Uterus (tissue), 4 donors: ENCODE measurements around the gene QKI. TPM values are rescaled to one million over a fixed set of nuclear protein-coding genes. Genes with fewer than 3 reads are reported as not detected.

ENCODE experiments used
- DNase-seq, 2 donors: peaks; one replicate each; pipeline ENCODE4 v3.0.0-alpha.2; 2019 to 2020
- H3K27ac ChIP-seq, 2 donors: fragments of 200-600 bp; sonication (generic); 1 replicate in 1 of 2; 2 replicates in 1 of 2; pipeline ENCODE4 v1.5.1; 2016 to 2018
- H3K27me3 ChIP-seq, 2 donors: fragments of 200-600 bp; sonication (generic); one replicate each; pipeline ENCODE4 v1.5.1; 2018 to 2019; ENCODE audit warnings: control low read depth in 1 of 2
- H3K36me3 ChIP-seq, 2 donors: fragments of 200-600 bp; sonication (generic); one replicate each; pipeline ENCODE4 v1.5.1; 2019; ENCODE audit warnings: control low read depth in 1 of 2
- H3K4me1 ChIP-seq, 2 donors: fragments of 200-600 bp; sonication (generic); one replicate each; pipeline ENCODE4 v1.5.1; 2018 to 2019; ENCODE audit warnings: control low read depth in 1 of 2
- H3K4me3 ChIP-seq, 2 donors: fragments of 200-600 bp; sonication (generic); 1 replicate in 1 of 2; 2 replicates in 1 of 2; pipeline ENCODE4 v1.5.1; 2018 to 2019; ENCODE audit warnings: mild to moderate bottlenecking in 1 of 2
- H3K9me3 ChIP-seq, 2 donors: fragments of 200-600 bp; sonication (generic); one replicate each; pipeline ENCODE4 v1.5.1; 2019; ENCODE audit warnings: control low read depth in 1 of 2
- POLR2A ChIP-seq, 2 donors: fragments of 450-650 bp; IDR thresholded peaks; one replicate each; pipeline ENCODE4 v1.6.1; 2016; ENCODE audit warnings: antibody characterized with exemption in 2 of 2, mild to moderate bottlenecking in 1 of 2, moderate library complexity in 1 of 2
- intact Hi-C: fragments of 100-400 bp; cut with DNase I; formaldehyde crosslinking; loops from one replicate; pipeline ENCODE4 v1.15.1; 2023; ENCODE audit warnings: low total_unique reads
- total RNA-seq, 4 donors: library from RNA; depleted of rRNA in 3 of 4; stranded (reverse); fragments of >200 nt in 3 of 4; gene quantifications; one replicate each; pipeline versions ENCODE4 v1.1.0 to v1.2.4, GENCODE V29; 2014 to 2023
- TF ChIP-seq, protein P1 (sequence below), 4 experiments: fragments of 200-600 bp in 2 of 4; fragments of 450-650 bp in 2 of 4; sonication (generic) in 2 of 4; IDR thresholded peaks; one replicate each; pipeline ENCODE4 v1.5.1; 2016 to 2019; ENCODE audit warnings: antibody characterized with exemption in 4 of 4, mild to moderate bottlenecking in 2 of 4, moderate library complexity in 1 of 4
- donor health status: DM: yes; HTN: yes; CAD: no.

QKI gene
- total RNA-seq, 4 donors from 2014 or later: 93.5 to 213 (median 164) TPM

DNA sequence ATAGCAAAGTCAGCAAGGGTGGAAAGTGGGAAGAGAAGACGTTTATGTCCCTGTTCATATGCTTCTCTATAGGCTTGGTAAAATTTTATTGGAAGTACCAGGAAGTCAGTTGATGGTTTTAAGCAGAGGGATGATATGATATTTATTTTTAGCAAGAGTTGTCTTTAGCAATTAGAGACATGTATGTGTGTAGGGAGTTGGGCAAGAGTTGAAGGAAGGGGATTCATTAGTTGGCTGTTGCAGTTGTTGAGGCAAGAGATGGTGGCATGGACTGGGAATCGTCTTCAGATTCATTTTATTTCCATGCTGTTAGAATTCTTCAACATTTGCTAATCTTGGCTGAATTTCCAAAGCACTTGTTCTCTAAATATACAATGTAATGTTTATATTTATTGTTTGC lies 85.6 kb downstream of the QKI start:
- no peaks in the 10 kb centered on the region for H3K36me3 ChIP-seq
- no peaks in the 10 kb centered on the region for H3K4me1 ChIP-seq
- H3K4me3 ChIP-seq: no peak overlapping the region
- intact Hi-C loops: no loop called here
- no peaks in the 10 kb centered on the region for H3K9me3 ChIP-seq
- TF ChIP-seq, protein P1, sequence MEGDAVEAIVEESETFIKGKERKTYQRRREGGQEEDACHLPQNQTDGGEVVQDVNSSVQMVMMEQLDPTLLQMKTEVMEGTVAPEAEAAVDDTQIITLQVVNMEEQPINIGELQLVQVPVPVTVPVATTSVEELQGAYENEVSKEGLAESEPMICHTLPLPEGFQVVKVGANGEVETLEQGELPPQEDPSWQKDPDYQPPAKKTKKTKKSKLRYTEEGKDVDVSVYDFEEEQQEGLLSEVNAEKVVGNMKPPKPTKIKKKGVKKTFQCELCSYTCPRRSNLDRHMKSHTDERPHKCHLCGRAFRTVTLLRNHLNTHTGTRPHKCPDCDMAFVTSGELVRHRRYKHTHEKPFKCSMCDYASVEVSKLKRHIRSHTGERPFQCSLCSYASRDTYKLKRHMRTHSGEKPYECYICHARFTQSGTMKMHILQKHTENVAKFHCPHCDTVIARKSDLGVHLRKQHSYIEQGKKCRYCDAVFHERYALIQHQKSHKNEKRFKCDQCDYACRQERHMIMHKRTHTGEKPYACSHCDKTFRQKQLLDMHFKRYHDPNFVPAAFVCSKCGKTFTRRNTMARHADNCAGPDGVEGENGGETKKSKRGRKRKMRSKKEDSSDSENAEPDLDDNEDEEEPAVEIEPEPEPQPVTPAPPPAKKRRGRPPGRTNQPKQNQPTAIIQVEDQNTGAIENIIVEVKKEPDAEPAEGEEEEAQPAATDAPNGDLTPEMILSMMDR (IDR thresholded peaks at IDR 0.05): no peak
- no peak for TF ChIP-seq POLR2A (IDR thresholded peaks at IDR 0.05)
- H3K27me3 ChIP-seq: no peaks in the 10 kb centered on the region
- no peak for DNase-seq
- H3K27ac ChIP-seq: no peak overlapping the region

DNA sequence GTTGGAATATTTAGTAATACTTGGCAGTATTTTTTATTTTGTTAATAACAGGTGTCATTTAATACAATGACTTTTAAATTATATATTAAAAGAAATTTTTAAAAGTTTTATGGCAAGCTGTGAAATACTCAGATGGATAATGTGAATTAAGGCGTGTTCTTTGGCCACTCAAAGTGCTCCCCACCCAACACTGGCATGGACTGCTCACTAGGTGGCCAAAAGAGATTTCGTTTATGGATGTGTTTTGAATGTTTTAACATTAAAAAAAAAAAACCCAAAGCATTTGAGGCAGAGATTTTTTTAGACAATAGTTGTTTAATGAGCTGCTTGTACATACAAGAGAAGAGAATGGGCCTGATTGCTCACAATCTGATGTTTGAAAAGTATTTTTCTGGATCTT lies 86.5 kb downstream of the QKI start:
- no peaks in the 10 kb centered on the region for H3K4me1 ChIP-seq
- no peak overlapping the region for H3K27ac ChIP-seq
- no peaks in the 10 kb centered on the region for H3K9me3 ChIP-seq
- no peak for DNase-seq
- H3K27me3 ChIP-seq: no peaks in the 10 kb centered on the region
- no peak for TF ChIP-seq POLR2A (IDR thresholded peaks at IDR 0.05)
- TF ChIP-seq, protein P1 (IDR thresholded peaks at IDR 0.05): no peak
- H3K4me3 ChIP-seq: no peak overlapping the region
- no peaks in the 10 kb centered on the region for H3K36me3 ChIP-seq
- intact Hi-C loops: no loop called here

DNA sequence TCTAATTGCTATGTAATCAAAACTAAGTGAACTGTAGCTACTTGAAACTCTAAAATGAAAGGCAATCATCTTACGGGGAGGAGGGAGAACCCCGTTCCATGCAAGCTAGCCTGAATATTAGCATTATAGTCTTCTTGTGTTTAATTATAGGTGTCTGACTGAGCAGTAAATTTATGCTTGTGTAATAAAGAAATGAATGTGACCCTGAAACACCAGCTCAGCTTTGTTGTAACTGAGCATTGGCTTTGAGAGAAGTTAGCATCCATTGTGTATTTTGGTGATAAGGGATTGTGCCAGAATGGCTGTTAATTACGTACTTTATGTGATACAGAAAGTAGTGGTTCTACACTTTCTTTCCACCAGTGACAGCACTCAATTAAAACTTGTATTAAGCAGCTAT lies 86.9 kb downstream of the QKI start:
- Histone ChIP-seq H3K4me1 (no peaks in the 10 kb centered on the region), H3K27me3 (no peaks in the 10 kb centered on the region), H3K27ac (no peak overlapping the region), H3K4me3 (no peak overlapping the region), H3K36me3 (no peaks in the 10 kb centered on the region), H3K9me3 (no peaks in the 10 kb centered on the region)
- TF ChIP-seq, protein P1 (IDR thresholded peaks at IDR 0.05): no peak
- TF ChIP-seq POLR2A (IDR thresholded peaks at IDR 0.05): no peak
- intact Hi-C loops: no loop called here
- no peak for DNase-seq

DNA sequence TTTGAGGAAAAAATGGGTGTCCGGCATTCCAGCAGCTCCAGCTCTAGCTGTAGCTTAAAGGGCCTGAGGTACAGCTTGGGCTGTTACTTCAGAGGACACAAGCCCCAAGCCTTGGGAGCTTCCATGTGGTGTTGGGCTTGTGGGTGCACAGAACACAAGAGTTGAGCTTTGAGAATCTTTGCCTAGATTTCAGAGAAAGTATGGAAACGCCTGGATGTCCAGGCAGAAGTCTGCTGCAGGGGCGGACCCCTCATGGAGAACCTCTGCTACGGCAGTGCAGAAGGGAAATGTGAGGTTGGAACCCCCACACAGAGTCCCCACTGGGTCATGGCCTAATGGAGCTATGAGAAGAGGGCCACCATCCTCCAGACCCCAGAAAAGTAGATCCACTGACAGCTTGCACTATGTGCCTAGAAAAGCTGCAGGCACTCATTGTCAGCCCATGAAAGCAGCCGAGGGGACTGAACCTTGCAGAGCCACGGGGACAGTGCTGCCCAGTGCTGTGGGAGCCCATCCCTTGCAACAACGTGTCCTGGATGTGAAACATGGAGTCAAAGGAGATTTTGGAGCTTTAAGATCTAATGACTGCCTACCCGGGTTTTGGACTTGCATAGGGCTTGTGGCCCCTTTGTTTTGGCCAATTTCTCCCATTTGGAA lies 90.6 kb downstream of the QKI start:
- H3K4me1 ChIP-seq: no peaks in the 10 kb centered on the region
- H3K4me3 ChIP-seq: no peak overlapping the region
- DNase-seq: no peak
- H3K27me3 ChIP-seq: no peaks in the 10 kb centered on the region
- intact Hi-C loops: no loop called here
- H3K27ac ChIP-seq: no peak overlapping the region
- H3K9me3 ChIP-seq: peaks cover 0 to 15% of the 10 kb centered on the region in 2 donors
- TF ChIP-seq, protein P1 (IDR thresholded peaks at IDR 0.05): no peak
- TF ChIP-seq POLR2A (IDR thresholded peaks at IDR 0.05): no peak
- no peaks in the 10 kb centered on the region for H3K36me3 ChIP-seq

DNA sequence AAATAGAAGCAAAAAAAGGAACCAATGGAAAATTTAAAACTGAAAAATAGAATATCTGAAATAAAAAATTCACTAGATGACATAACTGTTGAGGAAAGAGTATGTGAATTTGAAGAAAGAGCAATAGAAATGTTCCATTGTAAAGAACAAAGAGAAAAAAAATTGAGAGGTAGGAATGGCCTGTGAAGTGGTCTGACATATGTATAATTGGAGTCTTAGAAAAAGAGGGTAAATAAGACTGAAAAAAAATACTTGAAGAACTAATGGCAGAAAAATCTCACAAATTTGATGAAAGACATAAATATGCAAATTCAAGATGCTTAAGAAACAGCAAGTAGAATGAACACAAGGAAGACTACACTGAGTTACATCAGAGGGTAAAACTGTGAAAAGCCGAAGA lies 93.4 kb downstream of the QKI start:
- intact Hi-C loops: no loop called here
- Histone ChIP-seq H3K36me3 (no peaks in the 10 kb centered on the region), H3K4me3 (no peak overlapping the region), H3K27ac (no peak overlapping the region), H3K9me3 (peaks cover 0 to 15% of the 10 kb centered on the region in 2 donors), H3K27me3 (no peaks in the 10 kb centered on the region), H3K4me1 (no peaks in the 10 kb centered on the region)
- DNase-seq: no peak
- TF ChIP-seq, protein P1 (IDR thresholded peaks at IDR 0.05): no peak
- no peak for TF ChIP-seq POLR2A (IDR thresholded peaks at IDR 0.05)
